ENCODE data around the gene TSC1.
"Not testable (repeated sequence)": the region's sequence is repeated elsewhere in the genome, so short reads cannot be mapped to it uniquely, and the experiment has no call there.

Gene TSC1

GRCh38 chr9:132944294-132945185 lies at the start of gene TSC1:
Gene TSC1, minus strand, starts transcription at chr9:132944616. Its CDS starts 15,744 bp downstream, at chr9:132928872.
- Histone ChIP-seq H3K9me3 (ENCODE audit: control insufficient read depth, insufficient read depth, low read length) (no peaks in the 10 kb centered on the region), H3K4me1 (ENCODE audit: insufficient read depth, low read length) (peaks cover 16% of the 10 kb centered on the region), H3K36me3 (ENCODE audit: insufficient read depth, low read length) (no peaks in the 10 kb centered on the region), H3K9ac (ENCODE audit: low read depth, low read length) (peak within 1 kb of the TSS; percentile 67)

DNA sequence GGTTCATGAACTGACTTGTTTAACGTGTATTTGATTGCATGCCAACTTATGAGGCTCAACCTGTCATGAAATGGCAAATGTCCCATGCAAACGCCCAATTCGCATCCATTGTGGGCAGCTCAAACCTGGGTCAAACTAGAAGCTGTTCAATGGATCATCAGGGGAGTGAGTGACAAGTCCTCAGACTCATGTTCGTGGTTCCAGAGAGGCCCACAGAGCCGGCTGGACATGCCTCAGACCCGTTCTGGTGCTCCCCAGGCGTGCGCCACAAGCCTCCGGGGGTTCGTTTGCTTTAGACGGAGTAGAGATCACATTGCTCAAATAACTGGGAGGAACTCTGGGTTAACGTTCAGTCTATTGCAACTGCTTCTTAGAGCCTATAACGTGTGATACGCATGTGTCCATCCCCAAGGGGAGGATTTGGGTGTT lies 49.1 kb upstream of the TSC1 start:
- no peaks in the 10 kb centered on the region for H3K36me3 ChIP-seq (ENCODE audit: insufficient read depth, low read length)
- H3K9ac ChIP-seq (ENCODE audit: low read depth, low read length), result no peak overlapping the region; the same call in 1 of the 2 replicates
- H3K9me3 ChIP-seq (ENCODE audit: control insufficient read depth, insufficient read depth, low read length), result no peaks in the 10 kb centered on the region
- H3K4me1 ChIP-seq (ENCODE audit: insufficient read depth, low read length), result peaks cover 21% of the 10 kb centered on the region

DNA sequence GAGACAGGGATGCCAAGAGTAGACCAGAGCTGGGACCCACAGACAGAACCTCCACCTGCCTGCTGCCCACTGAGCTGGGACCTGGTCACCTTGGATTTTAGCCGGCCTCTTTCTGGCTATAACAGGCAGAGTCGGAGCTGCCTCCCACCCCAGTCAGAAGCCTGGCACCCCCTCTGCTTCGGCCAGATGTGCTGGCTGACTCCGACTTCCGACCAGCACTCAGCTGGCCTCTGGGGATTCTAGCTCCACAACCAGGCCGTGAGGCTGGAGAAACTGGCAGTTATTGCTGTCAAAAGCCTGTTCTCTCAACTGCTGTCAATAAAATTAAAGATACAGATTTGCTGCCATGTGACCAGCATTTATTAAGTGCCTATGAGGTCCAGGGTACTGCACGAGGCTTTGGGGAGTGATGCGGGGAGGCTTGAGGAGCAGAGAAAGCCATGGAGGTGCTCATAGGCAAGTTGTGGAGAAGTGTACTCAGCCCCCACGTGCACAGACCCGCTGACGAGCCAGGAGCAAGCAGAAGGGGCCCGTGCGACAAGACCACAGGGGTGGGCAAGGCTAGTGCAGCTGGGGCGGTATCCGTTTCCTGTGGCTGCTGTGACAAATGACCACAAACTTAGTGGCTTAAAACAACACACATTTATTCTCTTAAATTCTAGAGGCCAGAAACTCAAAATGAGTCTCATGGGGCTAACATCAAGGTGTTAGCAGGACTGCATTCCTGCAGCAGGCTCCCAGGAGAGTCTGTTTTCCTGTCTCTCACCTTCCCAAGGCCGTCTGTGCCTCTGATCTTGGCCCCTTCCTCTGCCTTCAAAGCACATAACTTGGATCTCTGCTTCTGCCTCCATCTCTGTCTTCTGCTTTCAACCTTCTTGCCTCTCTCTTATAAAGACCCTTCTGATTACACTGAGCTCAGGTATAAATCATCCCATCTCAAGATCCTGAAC lies 47.2 kb upstream of the TSC1 start:
- Histone ChIP-seq H3K4me1 (ENCODE audit: insufficient read depth, low read length) (peaks cover 21% of the 10 kb centered on the region), H3K9ac (ENCODE audit: low read depth, low read length) (no peak overlapping the region), H3K9me3 (ENCODE audit: control insufficient read depth, insufficient read depth, low read length) (no peaks in the 10 kb centered on the region), H3K36me3 (ENCODE audit: insufficient read depth, low read length) (no peaks in the 10 kb centered on the region)

DNA sequence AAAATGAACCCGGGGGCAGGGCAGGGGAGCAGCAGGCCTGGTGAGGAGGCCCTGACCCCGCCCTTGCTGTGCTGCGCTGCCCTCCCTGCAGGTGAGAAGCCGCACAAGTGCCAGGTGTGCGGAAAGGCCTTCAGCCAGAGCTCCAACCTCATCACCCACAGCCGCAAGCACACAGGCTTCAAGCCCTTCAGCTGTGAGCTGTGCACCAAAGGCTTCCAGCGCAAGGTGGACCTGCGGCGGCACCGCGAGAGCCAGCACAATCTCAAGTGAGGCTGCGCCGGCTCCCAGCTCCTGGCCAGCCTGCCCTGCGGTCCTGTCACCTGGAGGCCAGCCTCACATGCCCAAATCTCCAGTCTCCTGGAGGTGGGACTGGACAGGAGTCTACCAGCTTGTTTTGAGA lies 46.4 kb upstream of the TSC1 start:
- H3K4me1 ChIP-seq (ENCODE audit: insufficient read depth, low read length), result peaks cover 21% of the 10 kb centered on the region
- H3K36me3 ChIP-seq (ENCODE audit: insufficient read depth, low read length), result no peaks in the 10 kb centered on the region
- H3K9me3 ChIP-seq (ENCODE audit: control insufficient read depth, insufficient read depth, low read length), result no peaks in the 10 kb centered on the region
- H3K9ac ChIP-seq (ENCODE audit: low read depth, low read length), result no peak overlapping the region

DNA sequence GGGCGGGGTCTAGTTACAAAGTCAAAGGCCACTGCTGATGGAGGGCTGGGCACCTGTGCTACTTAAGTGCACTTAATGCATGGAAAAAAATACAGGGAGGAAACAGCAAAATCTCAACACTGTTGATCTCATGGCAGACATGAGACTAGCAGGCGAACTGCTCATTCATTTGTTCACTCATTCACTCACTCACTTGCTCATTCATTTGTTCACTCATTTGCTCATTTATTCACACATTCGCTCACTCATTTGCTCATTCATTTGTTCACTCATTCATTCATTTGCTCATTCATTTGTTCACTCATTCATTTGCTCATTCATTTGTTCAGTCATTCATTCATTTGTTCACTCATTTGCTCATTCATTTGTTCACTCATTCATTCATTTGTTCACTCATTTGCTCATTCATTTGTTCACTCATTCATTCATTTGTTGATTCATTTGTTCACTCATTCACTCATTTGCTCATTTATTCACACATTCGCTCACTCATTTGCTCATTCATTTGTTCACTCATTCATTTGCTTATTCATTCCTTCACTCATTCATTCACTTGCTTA lies 45.7 kb upstream of the TSC1 start:
- not testable (repeated sequence) for H3K9me3 ChIP-seq (ENCODE audit: control insufficient read depth, insufficient read depth, low read length); H3K36me3 ChIP-seq (ENCODE audit: insufficient read depth, low read length); H3K9ac ChIP-seq (ENCODE audit: low read depth, low read length)
- peaks cover 20% of the 10 kb centered on the region for H3K4me1 ChIP-seq (ENCODE audit: insufficient read depth, low read length)

GRCh38 chr9:132989414-132989996 lies 45.1 kb upstream of the TSC1 start:
- Histone ChIP-seq H3K9me3 (ENCODE audit: control insufficient read depth, insufficient read depth, low read length) (no peaks in the 10 kb centered on the region), H3K4me1 (ENCODE audit: insufficient read depth, low read length) (peaks cover 14% of the 10 kb centered on the region), H3K36me3 (ENCODE audit: insufficient read depth, low read length) (no peaks in the 10 kb centered on the region)

GRCh38 chr9:132989014-132989310 lies 44.5 kb upstream of the TSC1 start:
- Histone ChIP-seq H3K36me3 (ENCODE audit: insufficient read depth, low read length) (no peaks in the 10 kb centered on the region), H3K4me1 (ENCODE audit: insufficient read depth, low read length) (peaks cover 8% of the 10 kb centered on the region), H3K9ac (ENCODE audit: low read depth, low read length) (no peak overlapping the region), H3K9me3 (ENCODE audit: control insufficient read depth, insufficient read depth, low read length) (no peaks in the 10 kb centered on the region)

More at GRCh38 chr9:132989414-132989996, 45.1 kb upstream of the TSC1 start:
- no peak overlapping the region for H3K9ac ChIP-seq (ENCODE audit: low read depth, low read length)

GRCh38 chr9:132988244-132989013 lies 44.0 kb upstream of the TSC1 start:
- no peak overlapping the region for H3K9ac ChIP-seq (ENCODE audit: low read depth, low read length)
- no peaks in the 10 kb centered on the region for H3K9me3 ChIP-seq (ENCODE audit: control insufficient read depth, insufficient read depth, low read length)
- H3K36me3 ChIP-seq (ENCODE audit: insufficient read depth, low read length), result no peaks in the 10 kb centered on the region
- H3K4me1 ChIP-seq (ENCODE audit: insufficient read depth, low read length), result peaks cover 3% of the 10 kb centered on the region; the same call in 1 of the 2 replicates

- Histone ChIP-seq H3K9ac (ENCODE audit: low read depth, low read length) (no peak overlapping the region), H3K36me3 (ENCODE audit: insufficient read depth, low read length) (no peaks in the 10 kb centered on the region), H3K4me1 (ENCODE audit: insufficient read depth, low read length) (no peaks in the 10 kb centered on the region), H3K9me3 (ENCODE audit: control insufficient read depth, insufficient read depth, low read length) (no peaks in the 10 kb centered on the region)
Observed at GRCh38 chr9:132986640-132987620, 42.5 kb upstream of the TSC1 start.

DNA sequence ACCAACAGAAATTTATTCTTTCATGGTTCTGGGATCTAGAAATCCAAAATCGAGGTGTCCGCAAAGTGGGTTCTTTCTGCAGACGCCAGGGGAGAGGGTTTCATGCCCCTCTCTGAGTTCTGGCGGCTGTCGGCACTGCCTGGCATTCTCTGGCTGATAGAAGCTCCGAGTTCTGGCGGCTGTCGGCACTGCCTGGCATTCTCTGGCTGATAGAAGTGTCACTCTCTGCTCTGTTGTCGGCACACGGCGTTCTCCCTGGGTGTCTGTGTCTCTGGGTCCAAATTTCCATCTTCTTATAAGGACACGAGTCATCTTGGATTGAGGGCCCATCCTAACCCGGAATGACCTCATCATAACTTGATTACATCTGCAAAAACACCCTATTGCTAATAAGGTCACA lies 41.7 kb upstream of the TSC1 start:
- no peaks in the 10 kb centered on the region for H3K4me1 ChIP-seq (ENCODE audit: insufficient read depth, low read length)
- no peak overlapping the region for H3K9ac ChIP-seq (ENCODE audit: low read depth, low read length)
- no peaks in the 10 kb centered on the region for H3K36me3 ChIP-seq (ENCODE audit: insufficient read depth, low read length)
- H3K9me3 ChIP-seq (ENCODE audit: control insufficient read depth, insufficient read depth, low read length), result no peaks in the 10 kb centered on the region

GRCh38 chr9:132985489-132985888 lies 41.1 kb upstream of the TSC1 start:
- no peak overlapping the region for H3K9ac ChIP-seq (ENCODE audit: low read depth, low read length)
- H3K4me1 ChIP-seq (ENCODE audit: insufficient read depth, low read length), result no peaks in the 10 kb centered on the region
- H3K9me3 ChIP-seq (ENCODE audit: control insufficient read depth, insufficient read depth, low read length), result no peaks in the 10 kb centered on the region
- H3K36me3 ChIP-seq (ENCODE audit: insufficient read depth, low read length), result no peaks in the 10 kb centered on the region

DNA sequence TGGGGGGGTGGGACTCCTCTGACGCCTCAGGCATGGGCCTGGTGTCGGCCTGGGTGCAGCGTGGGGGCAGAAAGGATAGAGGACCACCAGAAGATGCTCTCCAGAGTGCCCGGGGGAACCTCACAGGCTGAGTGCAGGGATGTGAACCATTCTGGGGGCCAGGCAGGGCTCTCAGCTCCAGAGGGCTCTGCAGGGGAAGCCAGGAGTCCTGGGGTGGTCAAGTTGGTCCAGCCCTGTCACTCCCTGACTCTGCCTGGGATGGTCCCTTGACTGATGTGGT lies 40.6 kb upstream of the TSC1 start:
- Histone ChIP-seq H3K36me3 (ENCODE audit: insufficient read depth, low read length) (no peaks in the 10 kb centered on the region), H3K9ac (ENCODE audit: low read depth, low read length) (no peak overlapping the region), H3K9me3 (ENCODE audit: control insufficient read depth, insufficient read depth, low read length) (no peaks in the 10 kb centered on the region), H3K4me1 (ENCODE audit: insufficient read depth, low read length) (no peaks in the 10 kb centered on the region)
